ENCODE results near the gene XRCC5.

GRCh38 chr2:216235462-216235861, 126.3 kb downstream of the XRCC5 start:
- TF ChIP-seq CTCF (IDR thresholded peaks at IDR 0.05): no peak
- no peak for TF ChIP-seq POLR2A (IDR thresholded peaks at IDR 0.05)
